SK-N-SH treated with all-trans-retinoic acid at 6 μM for 48 hours (cell line): ENCODE data around the gene PDGFRA.

Experiments
- ATAC-seq: fragments of 200-7000 bp; cut with Tn5 transposase; 3 replicates; pipeline ENCODE4 v1.9.1; 2020; ENCODE audit warnings: mild to moderate bottlenecking, moderate library complexity
- ARNTL ChIP-seq: fragments of 450-650 bp; formaldehyde crosslinking; IDR thresholded peaks from 2 replicates; pipeline ENCODE4 v1.5.0; 2020; ENCODE audit warnings: low read depth, mild to moderate bottlenecking, moderate library complexity, borderline replicate concordance
- BACH2 ChIP-seq: fragments of 250-450 bp; sonication (Bioruptor Pico); IDR thresholded peaks from 2 replicates; pipeline ENCODE4 v1.9.0; 2021; ENCODE audit warnings: mild to moderate bottlenecking, borderline replicate concordance
- CSDC2 ChIP-seq: fragments of 250-450 bp; sonication (Bioruptor Pico); IDR thresholded peaks from 2 replicates; pipeline ENCODE4 v1.5.0; 2020; ENCODE audit warnings: mild to moderate bottlenecking, moderate library complexity
- ESRRG ChIP-seq: fragments of 250-450 bp; sonication (Bioruptor Pico); IDR thresholded peaks from 2 replicates; pipeline ENCODE4 v1.6.1; 2021; ENCODE audit warnings: mild to moderate bottlenecking
- GLIS3 ChIP-seq: fragments of 250-450 bp; sonication (Bioruptor Pico); IDR thresholded peaks from 2 replicates; pipeline ENCODE4 v1.5.0; 2020; ENCODE audit warnings: mild to moderate bottlenecking, moderate library complexity
- RARB ChIP-seq: fragments of 250-450 bp; sonication (Bioruptor Pico); IDR thresholded peaks from 2 replicates; pipeline ENCODE4 v1.8.0; 2021; ENCODE audit warnings: mild to moderate bottlenecking, moderate library complexity
- SNAI2 ChIP-seq: fragments of 250-450 bp; sonication (Bioruptor Pico); IDR thresholded peaks from 2 replicates; pipeline ENCODE4 v1.5.0; 2020; ENCODE audit warnings: mild to moderate bottlenecking, moderate library complexity
- TCF4 ChIP-seq: fragments of 250-450 bp; sonication (Bioruptor Pico); IDR thresholded peaks from 2 replicates; pipeline ENCODE4 v1.8.0; 2021; ENCODE audit warnings: mild to moderate bottlenecking, moderate library complexity, borderline replicate concordance
- TOX ChIP-seq: fragments of 250-450 bp; sonication (Bioruptor Pico); IDR thresholded peaks from 2 replicates; pipeline ENCODE4 v1.8.0; 2021; ENCODE audit warnings: mild to moderate bottlenecking, moderate library complexity, borderline replicate concordance
- ZC3H10 ChIP-seq: fragments of 250-450 bp; sonication (Bioruptor Pico); IDR thresholded peaks from 2 replicates; pipeline ENCODE4 v1.5.1; 2021; ENCODE audit warnings: mild to moderate bottlenecking, moderate library complexity
- ZFP3 ChIP-seq: fragments of 250-450 bp; sonication (Bioruptor Pico); IDR thresholded peaks from 2 replicates; pipeline ENCODE4 v1.5.0; 2020; ENCODE audit warnings: mild to moderate bottlenecking, moderate library complexity
- ZFP30 ChIP-seq: fragments of 450-650 bp; formaldehyde crosslinking; IDR thresholded peaks from 2 replicates; pipeline ENCODE4 v1.5.0; 2022; ENCODE audit warnings: mild to moderate bottlenecking, moderate library complexity
- ZNF70 ChIP-seq: fragments of 450-650 bp; formaldehyde crosslinking; IDR thresholded peaks from 2 replicates; pipeline ENCODE4 v1.5.0; 2020; ENCODE audit warnings: mild to moderate bottlenecking, moderate library complexity
- TF ChIP-seq, protein P1 (sequence below): fragments of 250-450 bp; sonication (Bioruptor Pico); IDR thresholded peaks from 2 replicates; pipeline ENCODE4 v1.8.0; 2020; ENCODE audit warnings: mild to moderate bottlenecking, moderate library complexity, borderline replicate concordance
- TF ChIP-seq, protein P2 (sequence below): fragments of 250-450 bp; sonication (Bioruptor Pico); IDR thresholded peaks from 2 replicates; pipeline ENCODE4 v1.5.1; 2020; ENCODE audit warnings: low read depth, mild to moderate bottlenecking, moderate library complexity

The PDGFRA gene

DNA sequence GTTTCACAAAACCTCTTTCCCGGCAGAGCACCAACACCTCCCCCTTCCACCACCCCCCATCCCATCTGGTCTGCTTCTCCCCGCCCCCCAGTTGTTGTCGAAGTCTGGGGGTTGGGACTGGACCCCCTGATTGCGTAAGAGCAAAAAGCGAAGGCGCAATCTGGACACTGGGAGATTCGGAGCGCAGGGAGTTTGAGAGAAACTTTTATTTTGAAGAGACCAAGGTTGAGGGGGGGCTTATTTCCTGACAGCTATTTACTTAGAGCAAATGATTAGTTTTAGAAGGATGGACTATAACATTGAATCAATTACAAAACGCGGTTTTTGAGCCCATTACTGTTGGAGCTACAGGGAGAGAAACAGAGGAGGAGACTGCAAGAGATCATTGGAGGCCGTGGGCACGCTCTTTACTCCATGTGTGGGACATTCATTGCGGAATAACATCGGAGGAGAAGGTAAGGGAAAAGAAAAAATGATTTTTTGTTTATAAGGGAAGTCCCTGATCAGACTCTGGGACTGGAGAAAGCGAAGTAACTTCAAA, at the start of gene PDGFRA:
PDGFRA (plus strand) TSS at position 333 of the 541 bp plus-strand sequence. CDS start 29,476 bp downstream, outside the sequence.
- peak; percentile 1; the same call in 2 of the 3 replicates for ATAC-seq
- peak; percentile 73; the same call in 1 of the 2 replicates for TF ChIP-seq TCF4 (CRISPR knock-in tag)
- TF ChIP-seq, protein P1, sequence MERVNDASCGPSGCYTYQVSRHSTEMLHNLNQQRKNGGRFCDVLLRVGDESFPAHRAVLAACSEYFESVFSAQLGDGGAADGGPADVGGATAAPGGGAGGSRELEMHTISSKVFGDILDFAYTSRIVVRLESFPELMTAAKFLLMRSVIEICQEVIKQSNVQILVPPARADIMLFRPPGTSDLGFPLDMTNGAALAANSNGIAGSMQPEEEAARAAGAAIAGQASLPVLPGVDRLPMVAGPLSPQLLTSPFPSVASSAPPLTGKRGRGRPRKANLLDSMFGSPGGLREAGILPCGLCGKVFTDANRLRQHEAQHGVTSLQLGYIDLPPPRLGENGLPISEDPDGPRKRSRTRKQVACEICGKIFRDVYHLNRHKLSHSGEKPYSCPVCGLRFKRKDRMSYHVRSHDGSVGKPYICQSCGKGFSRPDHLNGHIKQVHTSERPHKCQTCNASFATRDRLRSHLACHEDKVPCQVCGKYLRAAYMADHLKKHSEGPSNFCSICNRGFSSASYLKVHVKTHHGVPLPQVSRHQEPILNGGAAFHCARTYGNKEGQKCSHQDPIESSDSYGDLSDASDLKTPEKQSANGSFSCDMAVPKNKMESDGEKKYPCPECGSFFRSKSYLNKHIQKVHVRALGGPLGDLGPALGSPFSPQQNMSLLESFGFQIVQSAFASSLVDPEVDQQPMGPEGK (CRISPR knock-in tag), result peak; percentile 99
- TF ChIP-seq, protein P2, sequence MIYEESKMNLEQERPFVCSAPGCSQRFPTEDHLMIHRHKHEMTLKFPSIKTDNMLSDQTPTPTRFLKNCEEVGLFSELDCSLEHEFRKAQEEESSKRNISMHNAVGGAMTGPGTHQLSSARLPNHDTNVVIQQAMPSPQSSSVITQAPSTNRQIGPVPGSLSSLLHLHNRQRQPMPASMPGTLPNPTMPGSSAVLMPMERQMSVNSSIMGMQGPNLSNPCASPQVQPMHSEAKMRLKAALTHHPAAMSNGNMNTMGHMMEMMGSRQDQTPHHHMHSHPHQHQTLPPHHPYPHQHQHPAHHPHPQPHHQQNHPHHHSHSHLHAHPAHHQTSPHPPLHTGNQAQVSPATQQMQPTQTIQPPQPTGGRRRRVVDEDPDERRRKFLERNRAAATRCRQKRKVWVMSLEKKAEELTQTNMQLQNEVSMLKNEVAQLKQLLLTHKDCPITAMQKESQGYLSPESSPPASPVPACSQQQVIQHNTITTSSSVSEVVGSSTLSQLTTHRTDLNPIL, result no peak

DNA sequence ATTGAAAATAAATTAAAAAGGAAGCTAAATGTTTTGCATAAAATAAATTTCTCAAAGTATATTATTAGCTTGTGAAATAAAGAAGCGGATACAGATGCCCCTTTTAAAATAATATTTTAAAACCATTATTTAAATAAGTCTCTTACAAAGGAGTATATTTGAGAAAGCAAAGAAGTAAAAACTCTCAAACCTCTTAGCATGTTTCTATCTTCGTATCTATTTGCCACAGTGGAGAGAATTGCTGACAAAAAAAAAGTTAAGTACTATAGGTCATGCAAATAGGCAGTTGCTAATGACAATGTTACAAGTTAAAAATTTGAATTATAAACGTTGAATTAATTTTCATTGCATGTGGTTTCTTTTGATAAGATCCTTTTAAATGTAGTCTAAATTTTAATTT, 44.5 kb upstream of the PDGFRA start:
- TF ChIP-seq ZNF70 (CRISPR knock-in tag), result no peak
- no peak for TF ChIP-seq ZFP3 (CRISPR knock-in tag)
- TF ChIP-seq CSDC2 (CRISPR knock-in tag), result no peak
- TF ChIP-seq, protein P2, result no peak
- no peak for TF ChIP-seq ZFP30
- TF ChIP-seq SNAI2 (CRISPR knock-in tag), result no peak
- no peak for TF ChIP-seq ESRRG (CRISPR knock-in tag)
- no peak for TF ChIP-seq ARNTL (CRISPR knock-in tag)
- TF ChIP-seq BACH2 (CRISPR knock-in tag), result no peak
- TF ChIP-seq, protein P1 (CRISPR knock-in tag), result no peak
- no peak for TF ChIP-seq GLIS3
- no peak for TF ChIP-seq TCF4 (CRISPR knock-in tag)
- no peak for ATAC-seq

DNA sequence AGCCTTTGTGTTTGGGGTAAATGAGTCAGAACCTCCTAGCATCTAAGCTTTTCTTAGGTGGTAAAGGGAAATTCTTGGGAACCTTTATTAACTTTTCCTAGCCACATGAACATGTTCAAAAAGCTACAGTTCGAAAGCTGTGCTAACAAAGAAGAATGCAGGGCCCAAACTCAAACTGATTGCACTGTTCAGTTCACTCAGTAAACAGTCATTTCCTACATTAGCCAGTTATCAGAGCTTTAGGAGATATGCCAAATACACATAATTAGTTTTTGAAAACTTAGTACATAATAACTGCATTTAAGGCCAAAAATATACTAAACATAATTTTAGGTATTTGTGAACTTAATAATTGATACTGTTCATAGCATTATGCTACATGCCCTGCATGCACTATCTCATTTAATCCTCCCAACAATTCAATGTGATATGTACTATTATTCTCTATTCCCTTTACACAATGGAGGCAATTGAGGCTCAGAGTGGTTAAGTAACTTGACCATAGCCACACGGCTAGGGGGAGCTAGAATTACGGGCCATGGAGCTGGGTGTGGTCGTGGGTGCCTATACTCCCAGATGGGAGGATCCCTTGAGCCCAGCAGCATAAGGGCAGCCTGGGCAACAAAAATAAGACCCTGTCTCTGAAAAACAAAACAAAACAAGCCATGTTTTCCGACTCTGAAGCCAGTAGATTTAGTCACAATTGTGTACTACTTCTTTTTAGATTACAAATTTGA, 43.9 kb upstream of the PDGFRA start:
- no peak for TF ChIP-seq RARB
- no peak for ATAC-seq

DNA sequence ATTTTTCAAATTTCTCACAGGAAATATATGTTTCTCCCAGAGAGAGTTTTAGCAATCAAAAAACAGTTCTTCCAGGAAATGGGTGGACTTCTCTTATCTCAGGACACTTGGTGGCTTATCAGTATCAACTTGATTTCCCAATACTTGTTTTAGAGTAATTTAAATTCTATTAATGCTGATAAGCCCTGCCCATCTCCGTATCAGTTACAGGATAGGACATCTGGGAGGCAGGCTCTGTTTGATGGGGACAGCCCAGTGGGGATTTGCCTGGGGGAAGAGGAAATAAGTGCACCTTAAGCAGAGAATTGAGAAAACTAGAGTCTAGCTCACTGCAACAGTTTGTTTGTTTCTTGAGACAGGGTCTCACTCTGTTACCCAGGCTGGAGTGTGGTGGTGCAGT, 43.2 kb upstream of the PDGFRA start:
- TF ChIP-seq ARNTL (CRISPR knock-in tag) (no peak), TOX (CRISPR knock-in tag) (no peak), ZC3H10 (CRISPR knock-in tag) (no peak), TCF4 (CRISPR knock-in tag) (no peak)
- no peak for ATAC-seq

DNA sequence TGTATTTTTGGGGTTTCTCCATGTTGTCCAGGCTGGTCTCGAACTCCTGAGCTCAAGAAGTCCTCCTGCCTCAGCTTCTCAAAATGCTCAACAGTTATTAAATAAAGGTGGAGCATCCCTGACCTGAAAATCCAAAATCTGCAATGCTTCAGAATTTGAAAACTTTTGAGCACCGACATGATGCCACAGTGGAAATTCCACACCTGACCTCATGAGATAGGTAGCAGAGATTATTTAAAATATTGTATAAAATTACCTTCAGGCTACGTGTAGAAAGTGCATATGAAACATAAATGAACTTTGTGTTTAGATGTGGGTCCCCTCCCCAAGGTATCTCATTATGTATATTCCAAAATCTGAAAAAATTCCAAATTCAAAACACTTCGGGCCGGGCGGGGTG, 42.7 kb upstream of the PDGFRA start:
- TF ChIP-seq, protein P2, result no peak
- no peak for TF ChIP-seq CSDC2 (CRISPR knock-in tag)
- TF ChIP-seq BACH2 (CRISPR knock-in tag), result no peak
- no peak for TF ChIP-seq ZNF70 (CRISPR knock-in tag)
- no peak for TF ChIP-seq RARB
- TF ChIP-seq ZFP3 (CRISPR knock-in tag), result no peak
- no peak for ATAC-seq
